ENCODE results near the gene RRM2.
A peak's percentile ranks its signal among the peaks of the same experiment; 100 is the strongest.
"Not testable (repeated sequence)": the region's sequence is repeated elsewhere in the genome, so short reads cannot be mapped to it uniquely, and the experiment has no call there.

RRM2 gene

DNA sequence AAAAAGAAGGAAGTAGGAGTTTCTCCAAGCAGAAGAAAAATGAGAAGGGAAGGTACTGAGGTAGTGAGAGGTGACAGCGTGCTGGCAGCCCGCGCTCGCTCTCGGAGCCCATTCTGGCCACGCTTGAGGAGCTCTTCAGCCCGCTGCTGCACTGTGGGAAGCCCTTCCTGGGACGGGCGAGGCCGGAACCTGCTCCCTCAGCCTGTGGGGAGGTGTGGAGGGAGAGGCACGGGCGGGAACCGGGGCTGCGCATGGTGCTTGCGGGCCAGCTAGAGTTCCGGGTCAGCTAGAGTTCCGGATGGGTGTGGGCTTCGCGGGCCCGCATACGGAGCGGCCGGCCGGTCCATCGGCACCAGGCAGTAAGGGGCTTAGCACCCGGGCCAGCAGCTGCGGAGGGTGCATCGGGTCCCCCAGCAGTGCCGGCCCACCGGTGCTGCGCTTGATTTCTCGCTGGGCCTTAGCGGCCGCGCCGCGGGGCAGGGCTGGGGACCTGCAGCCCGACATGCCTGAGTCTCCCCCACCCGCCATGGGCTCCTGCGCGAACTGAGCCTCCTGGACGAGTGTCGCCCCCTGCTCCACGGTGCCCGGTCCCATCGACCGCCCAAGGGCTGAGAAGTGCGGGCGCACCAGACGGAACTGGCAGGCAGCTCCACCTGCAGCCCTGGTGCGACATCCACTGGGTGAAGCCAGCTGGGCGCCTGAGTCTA lies 31.2 kb upstream of the RRM2 start:
- no peak for DNase-seq (ENCODE audit: low read depth)

DNA sequence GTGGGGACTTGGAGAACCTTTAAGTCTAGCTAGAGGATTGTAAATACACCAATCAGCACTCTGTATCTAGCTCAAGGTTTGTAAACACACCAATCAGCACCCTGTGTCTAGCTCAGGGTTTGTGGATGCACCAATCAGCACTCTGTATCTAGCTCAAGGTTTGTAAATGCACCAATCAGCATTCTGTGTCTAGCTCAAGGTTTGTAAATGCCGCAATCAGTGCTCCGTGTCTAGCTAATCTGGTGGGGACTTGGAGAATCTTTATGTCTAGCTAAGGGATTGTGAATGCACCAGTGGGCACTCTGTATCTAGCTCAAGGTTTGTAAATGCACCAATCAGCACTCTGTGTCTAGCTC lies 30.7 kb upstream of the RRM2 start:
- not testable (repeated sequence) for DNase-seq (ENCODE audit: low read depth)

DNA sequence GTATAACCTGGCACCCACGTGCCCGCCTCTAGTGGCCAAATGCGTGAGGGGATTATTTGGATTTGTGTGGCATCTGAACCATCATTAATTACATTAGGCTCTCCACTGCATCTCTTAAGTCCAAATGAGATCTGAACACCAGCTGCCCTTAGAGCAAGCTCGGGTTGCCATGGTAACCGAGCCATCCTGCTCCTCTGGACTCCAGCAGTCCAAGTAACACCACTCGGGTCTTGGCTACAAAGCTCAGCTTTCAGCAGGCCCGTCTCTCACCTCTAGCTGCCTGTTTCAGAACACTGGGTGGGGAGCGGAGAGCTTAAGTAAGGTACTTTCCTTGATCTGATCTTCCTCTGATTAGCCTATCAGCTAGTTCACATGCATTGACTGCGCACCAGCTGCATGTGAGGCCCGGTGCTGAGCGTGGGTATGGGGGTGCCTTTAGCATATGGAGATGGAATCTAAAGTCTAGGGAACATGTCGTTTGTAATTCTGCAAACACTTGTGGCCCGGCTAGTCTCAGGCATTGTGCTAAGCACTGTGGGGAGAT lies 28.2 kb upstream of the RRM2 start:
- no peak for DNase-seq (ENCODE audit: low read depth)

DNA sequence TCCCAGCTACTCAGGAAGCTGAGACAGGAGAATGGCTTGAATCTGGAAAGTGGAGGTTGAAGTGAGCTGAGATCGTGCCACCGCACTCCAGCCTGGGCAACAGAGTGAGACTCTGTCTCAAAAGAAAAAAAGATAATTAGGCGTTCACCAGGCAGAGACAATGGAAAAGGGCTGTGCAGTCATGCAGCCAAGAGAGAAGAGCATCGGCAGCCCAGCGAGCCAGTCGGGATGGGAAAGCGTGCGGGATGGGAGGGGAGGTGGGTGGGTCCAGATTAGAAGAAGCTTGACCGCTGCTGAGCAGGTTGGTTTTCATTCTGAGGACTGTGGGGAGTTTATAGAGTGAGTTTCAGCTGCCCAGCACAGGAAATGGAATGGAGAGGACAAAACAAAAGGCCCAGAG lies 27.4 kb upstream of the RRM2 start:
- no peak for DNase-seq (ENCODE audit: low read depth)

DNA sequence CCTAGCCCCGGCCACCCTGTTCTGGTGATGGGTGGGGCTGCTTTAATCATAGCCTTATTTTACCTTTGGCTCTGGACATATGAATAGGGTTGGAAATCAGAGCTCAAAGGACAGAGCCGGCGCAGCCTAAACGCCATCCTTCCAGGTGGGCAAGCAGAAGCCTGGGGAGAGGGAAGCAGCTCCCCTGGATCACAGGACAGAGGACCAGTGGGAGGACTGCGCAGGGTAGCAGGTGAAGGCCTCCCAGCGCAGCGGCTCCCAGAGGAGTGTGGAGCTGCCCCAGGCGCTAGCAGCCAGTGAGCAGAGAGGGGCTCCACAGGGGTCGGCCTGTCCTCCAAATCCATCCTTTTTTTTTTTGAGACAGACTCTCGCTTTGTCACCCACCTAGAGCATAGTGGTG lies 25.9 kb upstream of the RRM2 start:
- DNase-seq (ENCODE audit: low read depth) = no peak

DNA sequence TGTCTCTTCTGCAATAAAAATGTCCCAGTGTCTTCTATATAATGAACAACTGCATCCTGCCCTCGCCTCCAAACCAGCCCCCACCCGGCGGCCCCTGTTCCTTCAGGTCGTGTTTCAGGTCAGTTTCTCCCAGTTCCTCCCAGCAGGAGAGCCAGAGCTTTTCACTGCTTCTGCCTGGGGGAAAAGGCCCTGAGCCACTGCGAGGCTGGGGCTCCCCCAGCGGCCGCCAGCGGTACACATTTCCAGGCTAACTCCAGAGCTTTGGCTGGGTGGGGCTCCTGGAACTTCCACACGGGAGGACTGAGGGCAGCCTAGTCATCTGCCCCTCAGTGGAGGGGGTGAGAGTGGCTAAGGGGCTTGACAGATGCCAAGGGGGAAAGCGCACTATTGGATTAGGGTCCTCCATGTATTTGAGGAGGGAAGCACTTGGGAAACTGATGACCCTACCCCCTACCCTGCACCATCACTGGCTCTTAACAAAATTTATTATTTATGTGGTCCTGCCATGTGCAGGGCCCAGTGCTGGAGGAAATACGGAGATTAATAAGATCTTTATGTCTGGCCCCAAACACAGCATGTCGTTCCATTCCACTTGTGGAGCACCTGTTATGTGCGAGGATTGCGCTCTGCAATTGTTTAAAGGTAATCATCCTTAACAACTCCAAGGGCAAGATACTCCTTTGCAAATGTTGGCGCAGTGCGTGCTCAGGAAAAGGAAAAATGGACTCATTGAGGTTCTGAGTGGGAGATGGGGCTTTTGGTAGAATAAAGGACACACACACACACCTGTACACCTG lies 25.0 kb upstream of the RRM2 start:
- no peak for DNase-seq (ENCODE audit: low read depth)

DNA sequence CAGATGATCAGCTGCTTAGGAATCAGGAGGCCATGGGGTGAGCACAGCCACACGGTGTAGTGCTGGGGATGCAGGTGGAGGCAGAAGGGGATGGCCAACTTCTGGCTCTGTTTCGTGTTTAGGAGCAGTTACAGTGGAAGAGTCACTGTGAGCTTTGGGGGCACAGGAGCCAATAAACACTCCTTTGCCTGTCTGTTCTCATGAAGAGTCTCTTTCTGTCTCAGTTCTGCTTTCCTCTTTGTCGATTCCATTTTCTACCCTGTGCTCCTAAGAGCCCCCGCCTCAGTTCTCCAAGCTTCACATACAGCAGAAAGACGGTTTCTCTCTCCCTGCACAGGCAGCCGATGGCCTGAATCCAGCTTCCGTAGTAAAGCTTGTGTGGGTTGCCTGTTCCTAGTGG lies 21.0 kb upstream of the RRM2 start:
- DNase-seq (ENCODE audit: low read depth) = no peak

DNA sequence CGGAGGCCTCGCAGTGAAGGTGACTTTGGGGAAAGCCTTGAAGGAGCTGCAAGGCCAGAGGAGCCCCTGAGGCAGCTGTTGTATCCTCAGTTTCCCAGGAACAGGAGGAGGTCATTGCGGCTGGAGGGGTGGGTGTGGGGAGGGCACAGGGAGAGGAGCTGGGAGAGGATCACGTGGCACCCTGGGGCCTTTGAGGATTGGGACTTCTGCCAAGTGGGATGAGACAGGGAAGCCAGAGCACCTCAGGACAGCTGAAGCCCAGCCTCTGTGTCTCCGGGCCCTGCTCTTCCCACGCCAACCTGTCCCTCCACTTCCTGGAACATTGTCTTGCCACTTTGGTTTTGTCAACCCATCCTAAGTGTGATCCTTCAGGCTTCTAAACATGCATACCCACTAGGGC lies 19.4 kb upstream of the RRM2 start:
- DNase-seq (ENCODE audit: low read depth) = no peak

DNA sequence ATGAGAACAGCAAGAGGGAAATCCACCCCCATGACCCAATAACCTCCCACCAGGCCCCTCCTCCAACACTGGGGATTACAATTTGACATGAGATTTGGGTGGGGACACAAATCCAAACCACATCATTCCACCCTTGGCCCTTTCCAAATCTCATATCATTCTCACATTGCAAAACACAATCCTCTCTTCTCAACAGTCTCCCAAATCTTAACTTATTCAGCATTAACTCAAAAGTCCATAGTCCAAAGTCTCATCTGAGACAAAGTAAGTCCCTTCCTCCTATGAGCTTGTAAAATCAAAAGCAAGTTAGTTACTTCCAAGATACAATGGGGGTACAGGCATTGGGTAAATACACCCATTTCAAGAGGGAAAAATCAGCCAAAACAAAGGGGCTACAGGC lies 17.6 kb upstream of the RRM2 start:
- DNase-seq (ENCODE audit: low read depth) = not testable (repeated sequence)

DNA sequence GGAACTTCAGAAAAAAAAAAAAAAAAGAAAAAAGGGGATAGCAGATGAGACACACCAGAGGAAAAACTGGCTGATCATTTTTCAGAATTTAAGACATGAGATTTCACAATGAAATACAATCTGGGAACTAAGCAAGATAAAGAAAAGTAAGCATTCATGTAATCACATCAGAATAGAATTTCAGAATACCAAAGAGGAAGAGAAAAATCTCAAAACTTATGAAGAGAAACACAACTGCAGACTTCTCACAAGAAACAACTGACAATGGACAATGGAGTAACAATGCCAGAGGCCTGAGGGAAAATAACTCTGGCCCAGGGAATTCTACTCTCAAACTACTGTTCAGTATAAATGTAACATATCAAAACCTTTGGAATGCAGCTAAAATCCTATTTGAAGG lies 13.2 kb upstream of the RRM2 start:
- no peak for DNase-seq (ENCODE audit: low read depth)

DNA sequence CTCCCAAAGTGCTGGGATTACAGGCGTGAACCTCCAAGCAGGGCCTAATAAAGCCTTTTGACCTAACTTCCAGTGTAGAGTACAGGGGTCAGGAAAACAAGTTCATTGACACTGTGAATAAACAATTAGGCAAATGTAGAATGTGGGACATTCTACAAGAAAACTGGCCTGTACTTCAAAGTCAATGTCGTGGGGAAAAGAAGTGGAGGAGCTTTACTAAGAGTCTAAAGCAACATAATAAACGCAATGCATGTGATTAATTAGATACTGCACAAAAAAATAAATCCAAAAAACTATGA lies 3.6 kb upstream of the RRM2 start:
- no peak for DNase-seq (ENCODE audit: low read depth)

DNA sequence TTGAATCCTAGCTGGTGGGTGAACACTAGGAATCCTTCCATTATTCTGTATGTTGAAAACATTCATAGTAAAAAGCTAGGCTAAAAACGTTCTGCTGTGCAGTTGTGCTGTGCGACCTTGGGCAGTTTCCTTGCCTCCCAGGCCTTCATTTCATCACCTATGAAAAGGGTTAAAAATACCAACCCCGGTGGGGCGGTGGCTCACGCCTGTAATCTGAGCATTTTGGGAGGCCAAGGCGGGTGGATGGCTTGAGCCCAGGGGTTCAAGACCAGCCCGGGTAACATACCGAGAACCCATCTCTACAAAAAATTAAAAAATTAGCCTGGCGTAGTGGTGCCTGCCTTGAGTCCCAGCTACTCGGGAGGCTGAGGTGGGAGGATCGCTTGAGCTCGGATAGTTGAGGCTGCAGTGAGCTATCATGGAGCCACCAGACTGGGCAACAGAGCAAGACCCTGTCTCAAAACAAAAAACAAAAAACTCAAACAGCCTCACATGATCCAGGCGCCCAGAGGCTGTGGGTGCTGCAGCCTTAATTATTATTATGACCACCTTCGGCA lies 2.9 kb upstream of the RRM2 start:
- no peak for DNase-seq (ENCODE audit: low read depth)

DNA sequence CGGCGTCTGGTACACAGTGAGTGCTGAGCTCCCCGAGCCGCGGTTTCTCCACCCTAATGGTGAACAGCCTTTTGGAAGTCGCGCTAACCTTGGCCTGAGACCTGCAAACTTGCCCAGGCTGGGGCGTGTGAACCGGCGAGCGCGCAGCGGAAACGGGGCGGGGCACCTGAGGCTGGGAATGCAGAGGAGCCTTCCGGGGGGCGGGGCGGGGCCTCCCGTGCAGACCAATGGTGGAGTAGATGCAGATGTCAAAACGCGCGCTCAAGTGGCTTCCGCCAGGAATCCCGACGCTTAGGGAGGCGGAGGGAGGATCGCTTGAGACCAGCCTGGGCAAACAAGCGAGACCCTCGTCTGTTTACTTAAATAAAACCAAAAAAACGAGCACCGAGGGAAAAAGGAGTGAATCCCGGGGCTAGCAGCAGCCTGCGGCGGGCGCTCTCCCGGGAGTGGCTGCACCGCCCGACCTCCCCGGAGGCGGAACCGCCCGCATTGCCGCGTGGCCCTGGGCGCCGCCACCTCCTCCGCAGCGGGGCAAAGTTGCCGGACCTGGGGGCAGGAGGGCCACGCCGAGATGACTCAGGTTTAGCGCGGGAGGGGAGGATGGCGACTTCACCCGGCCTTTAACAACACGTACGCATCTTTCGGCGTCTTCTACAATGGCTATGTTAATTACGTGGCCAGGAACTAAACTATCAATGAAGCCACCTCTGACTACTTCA lies 2.2 kb upstream of the RRM2 start:
- peak; percentile 89 for DNase-seq (ENCODE audit: low read depth)

DNA sequence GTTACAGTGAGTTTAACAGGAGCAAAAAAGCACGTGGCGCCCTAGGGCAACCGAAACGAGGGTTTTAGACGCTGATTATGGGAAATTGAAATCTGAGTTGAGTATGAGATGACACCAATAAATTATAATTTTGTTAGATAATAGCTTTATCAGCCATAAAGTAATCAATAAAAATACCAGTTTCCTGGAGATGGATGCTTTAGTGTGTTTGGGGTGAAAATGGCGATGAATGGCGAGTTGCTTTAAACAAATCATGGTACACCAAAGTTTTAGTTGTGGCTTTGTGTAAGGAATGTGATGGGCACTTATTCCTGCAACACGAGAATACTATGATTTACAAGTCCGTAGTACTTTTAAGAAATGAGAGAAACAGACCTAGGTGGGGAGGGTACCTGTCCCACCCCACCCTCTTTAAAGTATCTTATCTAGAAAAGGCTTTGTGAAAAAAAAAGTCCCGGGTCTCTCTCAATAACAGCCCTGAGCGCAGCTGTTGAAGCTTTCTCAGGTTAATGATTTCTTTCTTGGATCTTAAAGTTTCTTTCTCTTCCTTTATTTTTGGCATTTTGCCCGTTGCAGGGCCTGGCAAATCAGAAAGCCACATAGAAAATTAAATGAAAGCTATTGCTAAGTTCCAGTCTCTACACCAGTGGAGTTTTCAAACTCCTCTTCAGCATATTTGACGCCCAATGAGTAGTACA lies 1.5 kb upstream of the RRM2 start:
- DNase-seq (ENCODE audit: low read depth) = no peak

DNA sequence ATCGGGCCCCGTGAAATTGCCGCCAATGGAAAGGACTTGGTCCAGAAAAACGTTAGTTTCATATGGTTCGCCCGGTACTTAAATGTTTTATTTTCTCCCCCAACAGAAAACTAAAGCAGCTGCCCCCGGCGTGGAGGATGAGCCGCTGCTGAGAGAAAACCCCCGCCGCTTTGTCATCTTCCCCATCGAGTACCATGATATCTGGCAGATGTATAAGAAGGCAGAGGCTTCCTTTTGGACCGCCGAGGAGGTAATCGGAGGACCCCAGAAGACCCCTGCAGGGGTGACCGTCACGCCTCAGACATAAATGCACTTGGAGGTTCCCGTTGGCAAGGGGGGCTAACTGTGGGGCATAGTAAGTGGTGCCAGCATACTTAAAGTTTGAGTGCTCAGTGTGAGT lies 742 bp downstream of the RRM2 start:
- DNase-seq (ENCODE audit: low read depth) = no peak

DNA sequence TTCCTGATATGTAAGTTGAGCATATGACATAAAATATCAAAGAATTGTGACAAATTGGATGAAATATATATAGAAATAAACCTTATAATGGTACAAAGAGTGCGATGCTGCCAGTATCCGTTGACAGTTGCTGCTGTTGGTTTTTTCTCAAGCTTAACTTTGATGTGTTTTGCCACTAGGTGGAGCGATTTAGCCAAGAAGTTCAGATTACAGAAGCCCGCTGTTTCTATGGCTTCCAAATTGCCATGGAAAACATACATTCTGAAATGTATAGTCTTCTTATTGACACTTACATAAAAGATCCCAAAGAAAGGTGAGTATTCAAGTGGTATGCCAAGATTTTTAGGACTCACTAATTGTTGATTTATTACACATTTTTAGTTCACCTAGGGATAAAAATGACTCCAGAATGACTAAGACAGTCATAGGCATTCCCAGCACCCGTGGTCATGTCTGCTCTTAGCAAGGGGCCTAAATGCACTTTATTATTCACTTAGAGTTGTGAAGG lies 2.1 kb downstream of the RRM2 start:
- no peak for DNase-seq (ENCODE audit: low read depth)

DNA sequence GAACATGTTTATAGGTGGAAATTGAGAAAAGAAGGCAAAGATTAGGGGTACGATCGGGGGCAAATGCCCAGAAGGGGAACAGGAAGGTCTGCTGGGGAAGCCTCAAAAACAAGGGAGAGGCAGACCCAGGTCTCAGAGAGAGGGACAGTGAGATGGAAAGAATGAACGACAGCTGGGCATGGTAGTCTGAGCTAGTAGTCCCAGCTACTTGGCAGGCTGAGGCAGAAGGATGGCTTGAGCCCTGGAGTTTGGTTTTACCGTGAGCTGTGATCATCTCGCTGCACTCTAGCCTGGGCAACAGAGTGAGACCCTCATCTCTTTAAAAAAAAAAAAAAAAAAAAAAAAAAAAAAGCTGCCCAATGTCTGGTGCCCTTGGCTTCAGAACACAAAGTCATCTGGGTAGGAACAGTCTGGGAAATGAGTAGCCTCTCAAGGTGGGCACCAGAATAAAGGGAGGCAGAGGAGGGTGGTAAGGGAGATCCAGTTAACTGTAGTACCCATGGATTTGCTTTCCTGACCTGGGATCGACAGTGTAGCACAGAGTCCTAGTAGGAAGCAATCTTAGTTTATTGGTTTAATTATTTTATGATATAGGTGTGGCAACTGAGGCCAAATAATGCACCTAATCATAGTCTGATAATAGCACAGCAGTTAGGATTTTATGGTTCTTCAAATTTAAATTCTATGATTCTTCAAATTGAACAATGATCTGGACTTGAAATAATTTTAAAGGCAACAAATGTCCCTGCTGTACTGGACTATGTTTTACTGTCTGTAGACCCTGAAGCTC lies 3.5 kb downstream of the RRM2 start:
- no peak for DNase-seq (ENCODE audit: low read depth)

DNA sequence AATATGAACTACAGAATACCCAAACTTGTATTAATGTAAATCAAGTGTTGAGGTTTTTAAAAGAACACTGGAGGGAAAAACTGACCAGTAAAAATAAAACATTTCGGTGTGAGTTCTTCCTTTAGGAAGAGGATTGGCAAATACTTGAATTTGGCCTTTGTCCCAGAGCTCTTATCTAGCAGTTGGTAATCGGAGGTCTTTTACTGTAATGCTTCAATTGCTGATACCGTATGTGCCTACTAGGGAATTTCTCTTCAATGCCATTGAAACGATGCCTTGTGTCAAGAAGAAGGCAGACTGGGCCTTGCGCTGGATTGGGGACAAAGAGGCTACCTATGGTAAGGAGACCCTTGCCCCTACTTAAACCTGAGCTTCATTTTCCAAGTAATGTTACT lies 4.1 kb downstream of the RRM2 start:
- DNase-seq (ENCODE audit: low read depth) = no peak

DNA sequence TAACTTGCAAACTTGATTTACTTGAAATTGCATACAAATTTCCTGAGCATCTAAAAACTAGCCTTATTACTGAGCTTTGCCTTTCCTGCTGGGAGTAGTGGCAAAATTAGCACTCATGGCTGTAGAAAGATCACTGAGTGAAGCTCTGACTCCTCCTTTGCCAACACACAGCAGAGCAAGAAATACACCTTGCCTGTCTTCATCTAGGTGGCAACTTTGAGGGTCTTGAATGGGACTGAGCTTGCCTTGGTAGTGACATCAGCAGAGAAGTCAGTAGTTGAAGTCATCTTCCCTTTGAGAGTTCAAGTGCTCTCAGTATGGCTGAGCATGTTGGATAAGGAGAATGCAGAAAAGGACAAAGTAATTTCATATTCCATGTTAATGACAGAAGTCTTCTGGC lies 5.9 kb downstream of the RRM2 start:
- no peak for DNase-seq (ENCODE audit: low read depth)

DNA sequence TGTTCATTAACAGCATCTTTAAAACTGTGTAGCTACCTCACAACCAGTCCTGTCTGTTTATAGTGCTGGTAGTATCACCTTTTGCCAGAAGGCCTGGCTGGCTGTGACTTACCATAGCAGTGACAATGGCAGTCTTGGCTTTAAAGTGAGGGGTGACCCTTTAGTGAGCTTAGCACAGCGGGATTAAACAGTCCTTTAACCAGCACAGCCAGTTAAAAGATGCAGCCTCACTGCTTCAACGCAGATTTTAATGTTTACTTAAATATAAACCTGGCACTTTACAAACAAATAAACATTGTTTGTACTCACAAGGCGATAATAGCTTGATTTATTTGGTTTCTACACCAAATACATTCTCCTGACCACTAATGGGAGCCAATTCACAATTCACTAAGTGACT lies 7.0 kb downstream of the RRM2 start:
- no peak for DNase-seq (ENCODE audit: low read depth)

DNA sequence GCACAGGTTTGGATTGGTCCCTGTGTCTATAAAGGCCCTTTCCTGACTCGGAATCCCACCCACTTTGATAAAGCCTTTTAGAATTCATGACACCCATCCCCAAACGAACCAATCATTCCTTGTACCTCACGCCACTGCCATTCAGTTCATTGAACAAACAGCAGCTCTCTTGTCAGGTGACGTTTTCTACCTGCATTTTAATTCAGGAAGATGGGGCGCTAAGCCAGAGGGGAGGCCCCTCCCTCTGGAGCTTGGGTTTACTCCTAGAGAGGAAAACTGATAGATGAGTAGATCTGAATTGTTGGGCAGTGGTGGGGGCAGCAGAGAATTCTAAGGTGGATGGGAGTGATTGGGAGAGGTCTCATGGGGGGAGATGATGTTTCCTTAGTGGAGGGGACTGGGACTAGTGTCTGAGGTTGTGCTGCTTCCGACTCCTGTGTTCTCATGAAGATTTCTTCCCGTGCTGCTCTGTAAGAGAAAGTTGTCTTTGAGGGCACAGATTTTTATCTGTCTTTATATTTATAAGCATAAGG lies 9.6 kb downstream of the RRM2 start:
- no peak for DNase-seq (ENCODE audit: low read depth)

All from activated gamma-delta T cell treated with anti-CD3 and anti-CD28 coated beads, Interleukin-2, amount 50 U/mL, for 16 hours (primary cell).